IPS DF 4.7 (cell line): Measurements from ENCODE around the gene AFF2.

Experiments
- DNase-seq: peaks from one replicate; pipeline ENCODE4 v3.0.0-alpha.2; 2013; ENCODE audit warnings: low spot score; ENCODE audit errors: extremely low read depth

AFF2 gene

DNA sequence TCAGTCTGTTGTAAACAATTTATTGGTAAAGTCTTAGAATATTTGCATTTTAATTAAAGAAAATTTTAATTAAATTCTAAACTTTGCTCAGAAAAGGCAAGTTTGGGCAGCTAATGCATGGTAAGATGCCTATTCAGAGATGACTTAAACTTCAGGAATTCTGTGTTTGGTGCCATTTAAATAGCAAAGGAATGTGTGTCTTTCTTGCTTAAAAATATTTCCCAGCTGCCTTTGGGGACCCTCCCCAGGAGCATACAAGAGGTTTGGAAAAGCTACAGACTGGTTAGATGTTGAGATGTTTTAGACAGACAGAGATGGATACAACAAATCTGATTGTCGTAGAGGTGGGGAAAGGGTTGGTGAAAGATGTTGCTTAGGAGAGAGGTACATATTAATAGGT, 36.5 kb downstream of the AFF2 start:
- no peak for DNase-seq

DNA sequence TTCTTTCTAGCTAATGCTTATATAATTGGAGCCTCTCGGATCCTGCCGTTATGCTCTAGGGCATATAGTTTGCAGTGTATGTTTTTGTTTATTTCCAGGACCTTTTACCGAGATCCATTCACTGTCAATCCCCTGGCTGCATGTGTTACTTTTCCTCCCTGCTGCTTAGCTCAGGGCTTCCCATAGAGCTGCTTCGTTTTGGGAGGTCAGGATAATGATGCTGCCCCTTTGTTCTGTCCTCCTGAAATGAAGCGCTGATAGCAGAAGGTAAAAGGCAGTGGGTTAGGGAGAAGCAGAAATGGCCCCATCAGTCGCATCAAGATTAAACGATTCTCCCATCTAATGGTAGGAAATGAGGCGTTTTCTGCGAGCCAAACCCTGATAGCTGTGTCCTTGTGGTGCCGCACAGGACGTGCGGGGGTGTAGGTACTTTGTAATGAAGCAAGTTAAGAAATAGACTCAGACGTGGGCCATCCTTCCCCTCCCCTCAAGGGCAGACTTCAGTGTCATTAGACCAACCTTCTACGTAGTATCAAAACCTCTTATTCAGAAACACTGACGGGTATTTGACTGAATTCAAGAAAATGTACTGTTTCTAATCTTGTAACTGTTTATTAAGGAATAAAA, 37.3 kb downstream of the AFF2 start:
- no peak for DNase-seq

DNA sequence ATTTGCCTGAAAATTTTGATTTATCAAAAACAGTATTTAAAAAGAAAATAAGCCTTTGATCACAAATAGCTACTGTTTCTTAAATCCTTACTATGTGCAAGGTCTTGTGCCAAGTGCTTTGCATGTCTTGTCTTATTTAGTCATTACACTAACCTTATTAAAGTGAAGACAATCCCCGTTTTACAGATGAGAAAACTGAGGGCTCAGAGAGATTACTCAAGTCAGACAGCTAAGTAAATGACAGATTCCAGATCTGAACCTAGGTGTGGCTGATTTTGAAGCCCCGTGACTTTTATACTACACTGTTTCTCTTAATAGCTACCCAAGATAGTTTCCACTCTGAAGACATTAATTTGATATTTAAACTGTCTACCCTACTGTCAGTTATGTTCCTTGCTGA, 38.2 kb downstream of the AFF2 start:
- no peak for DNase-seq

DNA sequence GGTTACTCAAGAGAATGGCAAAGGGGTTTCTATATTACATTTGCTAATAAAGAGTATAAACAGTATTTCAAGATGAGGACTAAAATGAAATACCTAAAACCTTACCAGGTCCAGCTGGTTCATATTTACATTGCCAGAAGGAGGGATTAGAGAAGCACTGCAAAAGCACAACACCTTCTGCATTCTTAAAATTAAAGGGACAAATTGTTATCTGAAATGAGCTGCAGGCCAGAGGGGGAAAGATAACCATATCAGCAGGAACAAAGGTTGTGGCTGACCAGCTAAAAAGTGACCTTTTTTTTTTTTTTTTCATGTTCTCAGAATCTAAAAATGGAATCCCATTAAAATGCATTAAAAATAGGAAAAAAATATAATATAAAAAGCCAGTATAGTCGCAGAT, 39.7 kb downstream of the AFF2 start:
- DNase-seq: no peak

DNA sequence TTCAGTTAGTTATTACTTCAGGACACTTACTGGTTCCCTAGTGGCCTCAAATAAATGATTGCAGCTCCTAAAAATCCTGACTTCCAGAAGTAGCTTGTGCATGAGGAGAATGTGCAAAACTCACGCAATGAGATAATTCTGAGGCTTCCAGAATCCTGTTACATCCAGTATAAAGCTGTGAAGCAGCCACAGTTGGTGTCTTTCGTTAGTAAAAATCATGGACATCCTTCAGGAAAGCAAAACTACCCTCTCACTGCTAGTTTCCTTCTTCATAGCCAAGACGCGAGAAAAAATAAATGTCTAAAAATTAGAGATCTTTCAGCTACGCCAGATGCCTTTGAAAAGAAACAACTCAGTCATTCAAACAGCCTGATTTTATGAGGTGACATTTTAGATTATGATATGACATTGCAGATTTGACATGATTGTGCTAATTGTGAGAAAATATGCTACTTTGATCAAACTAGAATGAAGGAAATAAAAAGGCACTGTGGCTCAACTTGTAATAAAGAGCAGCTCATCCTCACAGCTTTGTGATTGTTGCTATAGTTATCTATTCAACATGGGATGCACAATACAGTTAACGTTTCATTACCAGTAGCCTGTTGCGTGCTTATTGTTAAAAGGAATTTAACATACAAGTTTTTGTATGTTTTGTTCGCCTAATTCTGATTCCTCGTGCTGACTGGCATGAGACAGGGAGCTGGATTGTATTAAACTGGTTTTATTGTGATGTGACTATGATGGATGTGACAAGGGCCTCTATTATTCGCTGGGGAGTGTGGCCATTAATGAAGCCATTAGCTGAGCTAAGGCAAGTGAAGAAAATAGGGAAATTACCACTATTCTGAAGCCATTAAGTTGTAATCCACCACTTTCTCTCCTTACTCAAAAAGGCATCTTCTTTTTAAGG, 40.5 kb downstream of the AFF2 start:
- DNase-seq: no peak

GRCh38 chrX:148541584-148541940, 41.1 kb downstream of the AFF2 start:
- no peak for DNase-seq

- DNase-seq: no peak
Measured at GRCh38 chrX:148542481-148543255, 42.3 kb downstream of the AFF2 start.

DNA sequence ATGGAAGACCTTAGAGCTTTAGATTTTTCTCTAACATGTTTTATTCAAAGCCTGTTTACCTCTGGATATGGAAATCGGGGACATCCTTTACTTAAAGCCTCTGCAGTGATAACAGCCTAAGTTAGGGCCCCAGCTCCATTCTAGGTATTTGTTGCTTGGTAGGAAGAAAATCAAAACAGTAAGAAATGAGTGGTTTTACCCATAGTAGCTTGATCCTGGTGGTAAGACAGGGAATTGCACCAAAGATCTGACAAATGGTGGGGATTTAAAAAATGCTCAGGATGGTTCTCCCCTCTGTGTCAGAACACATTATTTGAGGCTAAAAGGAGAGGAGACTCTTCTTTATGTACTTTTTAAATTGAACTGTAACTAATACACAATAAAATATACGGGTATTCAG, 52.4 kb downstream of the AFF2 start:
- no peak for DNase-seq

DNA sequence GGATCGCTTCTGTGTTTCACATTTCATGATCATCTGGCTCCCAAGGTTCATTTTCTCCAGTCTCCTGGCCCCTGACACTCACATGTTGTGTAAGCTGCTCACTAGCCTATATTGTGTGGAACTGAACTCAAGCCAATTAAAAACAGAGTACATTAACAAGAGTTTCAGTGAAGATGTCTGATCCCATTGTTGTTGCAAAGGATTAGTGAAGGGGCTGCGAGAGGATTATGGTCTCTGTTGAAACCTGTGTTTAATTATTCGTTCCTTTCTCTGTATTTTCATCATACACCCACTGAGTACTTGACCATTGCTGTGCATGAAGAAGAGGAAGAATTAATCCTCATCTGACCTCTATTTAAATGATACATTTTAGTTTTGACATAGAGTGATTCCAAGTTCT, 54.7 kb downstream of the AFF2 start:
- no peak for DNase-seq

GRCh38 chrX:148555571-148556243, 55.3 kb downstream of the AFF2 start:
- no peak for DNase-seq

GRCh38 chrX:148556498-148556897, 56.1 kb downstream of the AFF2 start:
- DNase-seq: no peak

DNA sequence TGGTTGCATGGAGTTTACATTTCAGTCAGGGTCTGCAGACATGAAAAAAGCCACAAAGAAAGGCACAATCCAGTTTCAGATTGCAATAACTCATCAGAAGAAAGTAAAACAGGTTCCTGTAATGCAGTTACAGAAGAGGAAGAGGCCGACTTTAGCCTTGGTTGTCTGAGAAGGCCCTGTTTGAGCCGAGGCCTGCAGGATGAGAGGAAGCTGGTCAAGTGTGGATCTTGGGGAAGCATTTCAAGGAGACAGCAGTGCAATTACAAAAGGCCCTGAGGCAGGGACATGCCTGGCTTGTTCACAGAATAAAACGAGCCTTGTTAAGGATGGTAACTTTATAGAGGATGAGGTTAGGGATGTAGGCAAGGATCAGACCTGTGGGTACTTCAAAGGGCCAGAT, 62.4 kb downstream of the AFF2 start:
- no peak for DNase-seq

- DNase-seq: no peak
Measured at GRCh38 chrX:148567229-148567628, 66.8 kb downstream of the AFF2 start.

DNA sequence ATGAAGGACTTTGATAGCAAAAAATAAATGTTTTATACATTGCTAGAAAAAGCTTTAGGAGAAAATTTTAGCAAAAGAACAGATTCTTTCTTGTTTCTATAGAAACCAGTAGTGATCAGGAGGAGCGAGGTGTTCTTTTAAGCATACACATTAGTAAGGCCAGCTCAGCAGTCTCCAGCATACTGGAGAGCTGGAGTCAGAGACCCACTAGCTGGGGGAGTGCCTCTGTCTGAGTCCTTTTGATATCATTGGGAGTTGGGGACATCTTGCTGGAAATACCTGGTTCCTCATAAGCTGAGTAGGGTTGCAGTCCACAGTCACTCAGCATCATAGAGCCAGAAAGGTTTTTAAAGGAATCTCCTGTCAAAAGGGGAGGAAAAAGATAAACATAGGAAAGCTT, 67.4 kb downstream of the AFF2 start:
- DNase-seq: no peak

GRCh38 chrX:148568763-148569162, 68.3 kb downstream of the AFF2 start:
- DNase-seq: no peak

GRCh38 chrX:148572337-148572736, 71.9 kb downstream of the AFF2 start:
- DNase-seq: no peak

DNA sequence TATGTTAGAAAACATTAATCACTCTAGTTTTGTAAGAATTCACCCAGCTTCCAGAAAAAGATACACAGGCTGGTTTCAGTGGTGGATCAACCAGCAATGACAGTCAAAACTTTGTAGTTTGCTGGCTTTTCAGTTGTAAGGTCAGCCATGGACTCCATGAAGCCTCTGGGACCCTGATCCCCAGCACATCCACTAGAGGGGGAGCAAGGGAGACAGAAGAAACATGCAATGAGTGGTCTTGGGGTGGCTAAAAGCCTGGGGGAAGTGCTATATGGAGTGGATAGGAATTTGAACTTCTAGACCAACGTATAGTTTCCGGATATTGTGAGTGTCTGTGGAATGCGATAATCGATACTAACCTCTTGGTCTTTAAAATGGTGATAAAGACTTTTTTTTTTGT, 72.7 kb downstream of the AFF2 start:
- no peak for DNase-seq

DNA sequence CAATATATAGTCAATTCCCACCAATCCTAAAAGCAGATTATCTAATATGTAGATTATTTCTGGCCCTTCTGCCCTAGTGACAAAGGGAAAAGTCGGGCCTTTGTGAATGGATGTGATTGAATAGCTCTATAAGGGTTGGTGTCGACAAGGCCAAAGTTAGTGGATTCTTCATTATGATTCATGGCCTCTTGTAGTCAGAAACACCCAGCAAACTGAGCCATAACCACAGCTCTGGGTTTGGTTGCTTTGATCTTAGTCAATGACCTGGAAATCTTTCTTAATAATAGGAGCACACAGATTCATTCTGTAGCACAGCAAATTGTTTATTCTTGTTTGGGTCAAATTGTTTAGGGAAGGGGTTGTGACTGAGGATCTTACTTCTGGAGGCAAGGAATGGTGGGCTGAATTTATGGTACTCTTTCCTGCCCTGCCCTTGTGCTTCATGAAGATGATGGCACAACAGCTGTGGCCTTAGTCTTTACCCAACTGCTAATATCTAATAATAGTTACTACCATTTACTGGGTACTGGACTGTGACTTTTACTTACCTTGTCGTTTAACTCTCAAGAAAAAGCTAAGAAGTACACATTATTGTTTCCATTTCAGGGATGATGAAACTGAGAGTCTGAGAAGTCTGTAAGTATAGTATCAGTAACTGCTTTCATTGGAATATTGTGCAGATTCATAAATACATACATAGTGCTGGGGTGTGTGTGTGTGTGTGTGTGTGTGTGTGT, 74.0 kb downstream of the AFF2 start:
- no peak for DNase-seq

GRCh38 chrX:148576396-148576795, 76.0 kb downstream of the AFF2 start:
- no peak for DNase-seq

- no peak for DNase-seq
Measured at GRCh38 chrX:148577741-148578140, 77.3 kb downstream of the AFF2 start.

DNA sequence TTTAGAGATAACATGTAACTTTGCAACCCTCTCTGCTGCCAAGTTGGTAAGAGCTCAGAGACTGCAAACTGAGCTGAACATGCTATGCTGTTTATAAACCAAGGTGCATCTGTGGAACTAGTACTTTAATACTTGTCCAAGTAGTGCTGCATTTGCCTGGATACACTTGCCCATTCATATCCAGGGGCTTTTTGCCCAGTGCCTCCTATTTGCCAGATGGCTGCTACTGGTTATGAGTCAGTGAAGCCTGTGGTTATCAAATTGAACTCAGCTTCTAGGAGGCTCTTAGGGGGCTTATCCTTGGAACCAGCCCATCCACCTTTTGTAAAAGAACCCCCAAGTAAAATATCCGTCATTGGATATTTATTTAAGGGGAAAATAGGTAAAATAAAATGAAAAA, 79.6 kb downstream of the AFF2 start:
- DNase-seq: no peak
